ENCODE results near the gene RUFY4. TPM values are rescaled to one million over a fixed set of nuclear protein-coding genes. Genes with fewer than 3 reads are reported as not detected.
"Not testable (repeated sequence)": the region's sequence is repeated elsewhere in the genome, so short reads cannot be mapped to it uniquely, and the experiment has no call there.

Gene RUFY4
- total RNA-seq = under 1 TPM in 1 of 2 donors, not detected in 1; 0.12 TPM

GRCh38 chr2:218068721-218069334, at the start of gene RUFY4:
Gene RUFY4, plus strand, starts transcription at chr2:218069253. Its CDS starts 1,353 bp downstream, at chr2:218070606.
- peak within 1 kb of the TSS in 1 of 2 donors; percentile 38 for H3K4me3 ChIP-seq
- peak; percentile 70 for DNase-seq (ENCODE audit: low spot score)
- H3K27ac ChIP-seq, H3K4me1 ChIP-seq, H3K27me3 ChIP-seq, H3K9me3 ChIP-seq, H3K36me3 ChIP-seq: not testable (repeated sequence)
- peak; percentile 73 to 86 for TF ChIP-seq CTCF (IDR thresholded peaks at IDR 0.05)

- no peak for DNase-seq (ENCODE audit: low spot score)
- Histone ChIP-seq H3K4me1 (peaks cover 0 to 88% of the 10 kb centered on the region in 2 donors), H3K27me3 (no peaks in the 10 kb centered on the region), H3K4me3 (no peak overlapping the region), H3K9me3 (no peaks in the 10 kb centered on the region), H3K36me3 (no peaks in the 10 kb centered on the region), H3K27ac (peak overlapping the region in 1 of 2 donors; percentile 63)
- no peak for TF ChIP-seq CTCF (IDR thresholded peaks at IDR 0.05)
Observed at GRCh38 chr2:218019411-218020060, 49.5 kb upstream of the RUFY4 start.

GRCh38 chr2:218020281-218020680, 48.8 kb upstream of the RUFY4 start:
- H3K4me1 ChIP-seq = peaks cover 0 to 89% of the 10 kb centered on the region in 2 donors
- DNase-seq (ENCODE audit: low spot score) = no peak
- no peak for TF ChIP-seq CTCF (IDR thresholded peaks at IDR 0.05)
- peak overlapping the region in 1 of 2 donors; percentile 84 for H3K27ac ChIP-seq
- H3K36me3 ChIP-seq = no peaks in the 10 kb centered on the region
- H3K9me3 ChIP-seq = no peaks in the 10 kb centered on the region
- H3K4me3 ChIP-seq = no peak overlapping the region
- no peaks in the 10 kb centered on the region for H3K27me3 ChIP-seq

- Histone ChIP-seq H3K4me3 (no peak overlapping the region), H3K27ac (peak overlapping the region; percentile 79 to 84), H3K9me3 (no peaks in the 10 kb centered on the region), H3K36me3 (no peaks in the 10 kb centered on the region), H3K4me1 (peaks cover 0 to 82% of the 10 kb centered on the region in 2 donors), H3K27me3 (no peaks in the 10 kb centered on the region)
- no peak for DNase-seq (ENCODE audit: low spot score)
- TF ChIP-seq CTCF (IDR thresholded peaks at IDR 0.05) = no peak
Observed at GRCh38 chr2:218020966-218021535, 48.0 kb upstream of the RUFY4 start.

- no peak for TF ChIP-seq CTCF (IDR thresholded peaks at IDR 0.05)
- Histone ChIP-seq H3K27ac (peak overlapping the region; percentile 79 to 84), H3K4me3 (no peak overlapping the region), H3K36me3 (no peaks in the 10 kb centered on the region), H3K4me1 (peaks cover 0 to 82% of the 10 kb centered on the region in 2 donors), H3K27me3 (no peaks in the 10 kb centered on the region), H3K9me3 (no peaks in the 10 kb centered on the region)
- DNase-seq (ENCODE audit: low spot score) = no peak
Observed at GRCh38 chr2:218021536-218022071, 47.4 kb upstream of the RUFY4 start.
